Endothelial cell (in vitro differentiated cells): ENCODE measurements around the gene SLC38A10. TPM values are rescaled to one million over a fixed set of nuclear protein-coding genes. Genes with fewer than 3 reads are reported as not detected.
A peak's percentile ranks its signal among the peaks of the same experiment; 100 is the strongest.

Experiments used
- DNase-seq: peaks from one replicate; pipeline ENCODE4 v3.0.0; 2021; ENCODE audit warnings: low spot score
- H3K27ac Mint-ChIP-seq: one replicate; pipeline ENCODE4 v1.8.0; 2021; ENCODE audit warnings: mixed read lengths, inconsistent platforms; ENCODE audit not compliant: unreplicated experiment
- H3K27me3 Mint-ChIP-seq: one replicate; pipeline ENCODE4 v1.8.0; 2021; ENCODE audit warnings: mild to moderate bottlenecking, moderate library complexity, mixed read lengths, inconsistent platforms; ENCODE audit not compliant: unreplicated experiment
- H3K36me3 Mint-ChIP-seq: one replicate; pipeline ENCODE4 v1.8.0; 2021; ENCODE audit warnings: mild to moderate bottlenecking, low read depth, mixed read lengths, inconsistent platforms; ENCODE audit not compliant: unreplicated experiment
- H3K4me1 Mint-ChIP-seq: one replicate; pipeline ENCODE4 v1.8.0; 2021; ENCODE audit warnings: mild to moderate bottlenecking, mixed read lengths, inconsistent platforms; ENCODE audit not compliant: unreplicated experiment
- H3K4me3 Mint-ChIP-seq: one replicate; pipeline ENCODE4 v1.8.0; 2021; ENCODE audit warnings: mild to moderate bottlenecking, mixed read lengths, inconsistent platforms; ENCODE audit not compliant: unreplicated experiment
- H3K9me3 Mint-ChIP-seq: one replicate; pipeline ENCODE4 v1.8.0; 2021; ENCODE audit warnings: mixed read lengths, inconsistent platforms; ENCODE audit not compliant: unreplicated experiment
- CTCF ChIP-seq: fragments of 200-600 bp; sonication (generic); IDR thresholded peaks from one replicate; pipeline ENCODE4 v1.5.0; 2021; ENCODE audit warnings: antibody characterized with exemption; ENCODE audit not compliant: unreplicated experiment
- total RNA-seq: library from RNA; stranded (reverse); fragmentation: NEBNext Ultra II Directional; extraction: Animal tissue kit (Norgen Biotek cat#: 25700); gene quantifications from one replicate; pipeline ENCODE4 v1.2.1, GENCODE V29; 2021; ENCODE audit not compliant: unreplicated experiment

SLC38A10 gene
- total RNA-seq, 1 donor from 2014 or later, result 57.2 TPM

DNA sequence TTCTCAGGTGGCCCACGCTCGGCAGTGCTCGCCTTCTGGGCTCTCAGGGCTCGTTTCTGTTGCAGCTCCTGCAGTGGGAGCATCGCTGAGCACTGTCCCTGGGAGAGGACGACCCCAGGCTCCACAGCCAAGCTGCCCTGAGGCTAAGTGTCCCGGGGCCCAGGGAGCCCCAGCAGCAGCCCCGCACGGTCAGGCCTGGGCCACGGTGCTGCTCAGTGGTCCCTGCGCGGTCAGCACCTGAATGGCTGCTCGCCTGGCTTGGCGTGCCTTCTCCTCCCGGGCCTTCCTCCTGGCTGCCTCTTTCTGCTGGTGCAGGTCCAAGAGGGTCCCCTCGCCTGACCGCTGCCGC is 95.7 kb downstream of the SLC38A10 start:
- peaks cover 5% of the 10 kb centered on the region for H3K4me1 Mint-ChIP-seq
- TF ChIP-seq CTCF, result no peak
- H3K27me3 Mint-ChIP-seq, result peaks cover 4% of the 10 kb centered on the region
- no peak overlapping the region for H3K27ac Mint-ChIP-seq
- H3K9me3 Mint-ChIP-seq, result no peaks in the 10 kb centered on the region
- no peak overlapping the region for H3K4me3 Mint-ChIP-seq
- DNase-seq, result no peak
- no peaks in the 10 kb centered on the region for H3K36me3 Mint-ChIP-seq

DNA sequence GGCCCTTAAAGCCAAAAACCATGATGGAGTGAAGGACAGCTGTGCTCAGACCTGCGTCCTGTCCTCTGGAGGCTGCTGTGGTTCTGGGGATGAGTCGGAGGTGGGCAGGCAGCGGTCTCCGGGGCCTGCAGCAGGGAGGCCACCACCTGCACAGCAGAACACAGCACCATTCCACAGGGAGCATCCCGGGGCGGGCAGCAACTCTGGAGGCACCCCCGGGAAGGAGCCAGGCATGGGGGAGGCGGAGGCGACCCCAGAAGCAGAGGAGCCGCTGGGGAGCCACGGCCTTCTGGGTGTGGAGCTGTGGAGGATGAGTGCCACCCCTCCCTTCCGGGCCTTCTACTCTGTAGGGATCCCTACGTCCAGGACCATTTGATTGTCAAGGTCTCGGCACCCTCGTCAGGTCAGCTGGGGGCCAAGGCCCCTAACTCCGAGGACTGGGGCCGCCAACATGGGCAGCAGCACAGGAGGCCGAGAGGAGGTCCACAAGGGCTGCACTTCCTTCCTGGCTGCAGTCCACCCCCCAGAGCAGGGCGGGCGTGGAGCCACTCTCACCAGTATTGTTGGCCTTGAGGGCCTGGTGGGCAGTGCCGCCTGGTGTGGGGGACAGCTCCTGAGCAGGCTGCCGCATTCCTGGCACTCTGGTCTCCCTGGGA is 96.2 kb downstream of the SLC38A10 start:
- Mint-ChIP-seq H3K4me3 (no peak overlapping the region), H3K9me3 (no peaks in the 10 kb centered on the region), H3K27ac (no peak overlapping the region), H3K27me3 (peaks cover 4% of the 10 kb centered on the region), H3K4me1 (peaks cover 5% of the 10 kb centered on the region), H3K36me3 (no peaks in the 10 kb centered on the region)
- TF ChIP-seq CTCF, result no peak
- no peak for DNase-seq

DNA sequence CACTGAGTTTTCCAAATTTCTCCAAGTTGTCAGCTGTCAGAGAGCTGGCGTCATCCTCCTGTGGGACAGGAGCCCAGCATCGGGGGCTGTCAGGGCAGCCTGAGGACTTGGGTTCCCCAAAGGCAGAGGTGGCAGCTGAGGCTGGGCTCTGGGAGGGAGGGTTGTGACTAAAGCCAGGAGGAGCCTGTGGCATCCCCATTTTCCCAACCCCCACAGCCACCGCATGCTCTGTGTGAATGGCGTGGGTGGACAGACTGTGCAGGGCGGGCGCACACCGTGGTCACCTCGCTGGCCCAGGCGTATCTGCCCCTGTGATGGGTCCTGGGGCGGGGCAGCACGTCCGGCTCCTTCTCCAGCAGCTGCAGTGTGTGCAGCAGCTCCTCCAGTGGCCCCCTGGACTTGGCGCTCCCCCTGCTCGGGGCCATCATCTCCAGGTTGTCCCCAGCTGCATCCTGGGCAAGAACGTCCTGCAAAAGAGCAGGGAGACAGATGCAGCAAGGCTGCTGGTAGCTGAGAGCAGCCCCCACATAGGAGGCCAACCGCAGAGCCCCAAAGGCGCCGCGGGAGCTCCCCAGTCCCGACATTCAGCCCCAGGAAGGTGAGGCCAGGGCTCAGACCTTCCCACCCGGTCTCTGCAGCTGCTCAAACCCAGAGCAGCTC is 97.1 kb downstream of the SLC38A10 start:
- Mint-ChIP-seq H3K9me3 (no peaks in the 10 kb centered on the region), H3K4me3 (no peak overlapping the region), H3K27me3 (peaks cover 4% of the 10 kb centered on the region), H3K36me3 (no peaks in the 10 kb centered on the region), H3K27ac (peak overlapping the region; percentile 74), H3K4me1 (peaks cover 5% of the 10 kb centered on the region)
- no peak for TF ChIP-seq CTCF
- DNase-seq, result no peak

DNA sequence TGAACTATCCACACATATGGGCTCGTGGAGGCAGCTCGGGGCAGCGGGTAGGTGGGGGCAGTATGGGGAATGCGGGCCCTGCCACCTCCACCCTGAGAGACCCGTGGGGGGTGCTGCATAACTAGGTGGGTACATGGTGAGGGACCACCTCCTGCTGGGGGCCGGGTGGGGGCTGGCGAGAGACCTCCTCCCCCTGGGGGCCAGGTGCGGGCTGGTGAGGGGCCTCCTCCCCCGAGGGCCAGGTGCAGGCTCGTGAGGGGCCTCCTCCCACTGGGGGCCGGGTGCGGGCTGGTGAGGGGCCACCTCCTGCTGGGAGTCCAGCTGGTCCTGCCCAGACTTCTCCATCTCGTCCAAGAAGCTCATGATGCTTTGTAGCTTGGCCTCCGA is 97.7 kb downstream of the SLC38A10 start:
- Mint-ChIP-seq H3K4me3 (no peak overlapping the region), H3K27ac (peak overlapping the region; percentile 74), H3K36me3 (no peaks in the 10 kb centered on the region), H3K27me3 (peaks cover 4% of the 10 kb centered on the region), H3K9me3 (no peaks in the 10 kb centered on the region), H3K4me1 (peaks cover 5% of the 10 kb centered on the region)
- TF ChIP-seq CTCF, result no peak
- DNase-seq, result no peak
